HUES48 (cell line): ENCODE data around the gene SNRNP48.
A peak's percentile ranks its signal among the peaks of the same experiment; 100 is the strongest.

ENCODE experiments used
- H3K27ac ChIP-seq: one replicate; pipeline ENCODE4 v1.7.0; 2013; ENCODE audit warnings: low read depth, low read length, inconsistent platforms
- H3K27me3 ChIP-seq: 2 replicates; pipeline ENCODE4 v1.6.1; 2013; ENCODE audit warnings: mild to moderate bottlenecking, low read length; ENCODE audit not compliant: control insufficient read depth, insufficient read depth
- H3K36me3 ChIP-seq: 2 replicates; pipeline ENCODE4 v1.6.1; 2013; ENCODE audit warnings: low read length; ENCODE audit not compliant: control insufficient read depth, insufficient read depth
- H3K4me1 ChIP-seq: 2 replicates; pipeline ENCODE4 v1.6.1; 2013; ENCODE audit warnings: mild to moderate bottlenecking, low read length; ENCODE audit not compliant: control insufficient read depth, insufficient read depth
- H3K4me3 ChIP-seq: 2 replicates; pipeline ENCODE4 v1.5.1; 2013; ENCODE audit warnings: mild to moderate bottlenecking, low read depth, low read length
- H3K9ac ChIP-seq: 2 replicates; pipeline ENCODE4 v1.6.1; 2013; ENCODE audit warnings: mild to moderate bottlenecking, low read depth, low read length, moderate library complexity
- H3K9me3 ChIP-seq: 2 replicates; pipeline ENCODE4 v1.6.1; 2013; ENCODE audit warnings: low read length; ENCODE audit not compliant: control insufficient read depth, insufficient read depth

Gene SNRNP48

DNA sequence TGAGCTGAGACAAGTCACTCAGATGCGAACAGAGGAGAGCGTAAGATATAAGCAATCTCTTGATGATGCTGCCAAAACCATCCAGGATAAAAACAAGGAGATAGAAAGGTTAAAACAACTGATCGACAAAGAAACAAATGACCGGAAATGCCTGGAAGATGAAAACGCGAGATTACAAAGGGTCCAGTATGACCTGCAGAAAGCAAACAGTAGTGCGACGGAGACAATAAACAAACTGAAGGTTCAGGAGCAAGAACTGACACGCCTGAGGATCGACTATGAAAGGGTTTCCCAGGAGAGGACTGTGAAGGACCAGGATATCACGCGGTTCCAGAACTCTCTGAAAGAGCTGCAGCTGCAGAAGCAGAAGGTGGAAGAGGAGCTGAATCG, 9.5 kb upstream of the SNRNP48 start:
- Histone ChIP-seq H3K4me1 (no peaks in the 10 kb centered on the region), H3K4me3 (no peak overlapping the region), H3K9ac (no peak overlapping the region), H3K27ac (no peak overlapping the region), H3K9me3 (no peaks in the 10 kb centered on the region), H3K27me3 (no peaks in the 10 kb centered on the region), H3K36me3 (peaks cover 92% of the 10 kb centered on the region)

- Histone ChIP-seq H3K4me3 (no peak overlapping the region), H3K9ac (no peak overlapping the region), H3K4me1 (no peaks in the 10 kb centered on the region), H3K27me3 (no peaks in the 10 kb centered on the region), H3K27ac (no peak overlapping the region), H3K36me3 (peaks cover 86% of the 10 kb centered on the region), H3K9me3 (no peaks in the 10 kb centered on the region)
Observed at GRCh38 chr6:7580927-7581618, 8.9 kb upstream of the SNRNP48 start.

GRCh38 chr6:7585287-7585930, 4.6 kb upstream of the SNRNP48 start:
- Histone ChIP-seq H3K9me3 (no peaks in the 10 kb centered on the region), H3K36me3 (peaks cover 45% of the 10 kb centered on the region), H3K9ac (no peak overlapping the region), H3K4me1 (peaks cover 5% of the 10 kb centered on the region; the same call in 1 of the 2 replicates), H3K27ac (no peak overlapping the region), H3K27me3 (no peaks in the 10 kb centered on the region), H3K4me3 (no peak overlapping the region)

GRCh38 chr6:7587631-7588100, 2.3 kb upstream of the SNRNP48 start:
- Histone ChIP-seq H3K27me3 (no peaks in the 10 kb centered on the region), H3K4me3 (no peak overlapping the region), H3K9me3 (no peaks in the 10 kb centered on the region), H3K36me3 (peaks cover 27% of the 10 kb centered on the region), H3K4me1 (peaks cover 13% of the 10 kb centered on the region), H3K27ac (no peak overlapping the region), H3K9ac (no peak overlapping the region)

- peaks cover 26% of the 10 kb centered on the region for H3K36me3 ChIP-seq
- no peaks in the 10 kb centered on the region for H3K9me3 ChIP-seq
- no peak overlapping the region for H3K9ac ChIP-seq
- H3K27me3 ChIP-seq = no peaks in the 10 kb centered on the region
- peaks cover 13% of the 10 kb centered on the region for H3K4me1 ChIP-seq
- no peak overlapping the region for H3K27ac ChIP-seq
- H3K4me3 ChIP-seq = no peak overlapping the region
Observed at GRCh38 chr6:7588506-7588905, 1.5 kb upstream of the SNRNP48 start.

DNA sequence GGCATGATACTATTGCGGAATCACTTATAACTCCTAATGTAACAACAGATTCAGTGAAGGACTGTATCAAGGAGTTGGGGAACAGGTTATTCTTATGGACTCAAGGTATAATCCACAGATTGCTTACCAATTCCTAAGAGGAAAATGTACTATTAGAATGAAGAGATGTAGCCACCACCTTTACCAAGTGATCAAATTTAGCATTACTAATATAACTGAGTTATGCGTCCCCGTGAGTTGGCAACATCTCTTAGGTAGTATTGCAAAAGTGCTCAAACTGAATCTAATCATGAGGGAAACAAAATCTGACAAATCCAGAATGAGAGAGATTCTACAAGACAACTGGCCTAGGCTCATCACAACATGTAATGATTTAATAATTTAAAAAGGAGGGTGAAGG, 777 bp upstream of the SNRNP48 start:
- Histone ChIP-seq H3K4me1 (peaks cover 13% of the 10 kb centered on the region), H3K9me3 (no peaks in the 10 kb centered on the region), H3K9ac (no peak overlapping the region), H3K4me3 (no peak overlapping the region), H3K36me3 (peaks cover 26% of the 10 kb centered on the region), H3K27ac (no peak overlapping the region), H3K27me3 (no peaks in the 10 kb centered on the region)

GRCh38 chr6:7590918-7591302, 912 bp downstream of the SNRNP48 start:
- no peak overlapping the region for H3K27ac ChIP-seq
- no peaks in the 10 kb centered on the region for H3K9me3 ChIP-seq
- H3K4me3 ChIP-seq = peak overlapping the region; percentile 92
- no peak overlapping the region for H3K9ac ChIP-seq
- H3K36me3 ChIP-seq = peaks cover 32% of the 10 kb centered on the region
- peaks cover 13% of the 10 kb centered on the region for H3K4me1 ChIP-seq
- no peaks in the 10 kb centered on the region for H3K27me3 ChIP-seq

GRCh38 chr6:7591770-7592169, 1.8 kb downstream of the SNRNP48 start:
- Histone ChIP-seq H3K4me3 (peak overlapping the region; percentile 92), H3K9ac (no peak overlapping the region), H3K27ac (no peak overlapping the region), H3K4me1 (peaks cover 13% of the 10 kb centered on the region), H3K36me3 (peaks cover 41% of the 10 kb centered on the region), H3K27me3 (no peaks in the 10 kb centered on the region), H3K9me3 (no peaks in the 10 kb centered on the region)

DNA sequence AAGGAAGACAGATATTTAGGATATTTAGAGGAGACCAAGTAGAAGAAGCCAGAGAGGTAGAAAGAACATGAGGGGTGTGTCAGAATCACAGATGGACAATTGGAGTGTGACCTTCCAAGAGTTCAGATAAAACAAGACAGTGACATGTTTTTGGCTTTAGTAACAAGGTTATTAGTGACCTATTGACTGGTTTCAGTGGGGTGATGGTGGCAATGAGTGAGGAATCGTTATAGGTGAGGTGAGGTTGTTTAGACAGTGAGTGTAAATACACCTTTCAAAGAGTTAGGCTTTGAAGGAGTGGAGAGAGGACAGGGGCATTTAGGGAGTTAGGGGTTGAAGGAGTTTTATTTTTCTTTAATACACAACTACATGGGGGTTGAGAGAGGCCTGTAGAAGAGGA, 3.2 kb downstream of the SNRNP48 start:
- no peak overlapping the region for H3K9ac ChIP-seq
- no peaks in the 10 kb centered on the region for H3K9me3 ChIP-seq
- no peaks in the 10 kb centered on the region for H3K27me3 ChIP-seq
- no peak overlapping the region for H3K4me3 ChIP-seq
- no peak overlapping the region for H3K27ac ChIP-seq
- H3K4me1 ChIP-seq = peaks cover 13% of the 10 kb centered on the region
- H3K36me3 ChIP-seq = peaks cover 55% of the 10 kb centered on the region

GRCh38 chr6:7594579-7595125, 4.7 kb downstream of the SNRNP48 start:
- no peak overlapping the region for H3K4me3 ChIP-seq
- peaks cover 68% of the 10 kb centered on the region for H3K36me3 ChIP-seq
- H3K4me1 ChIP-seq = peaks cover 19% of the 10 kb centered on the region
- no peaks in the 10 kb centered on the region for H3K27me3 ChIP-seq
- no peak overlapping the region for H3K27ac ChIP-seq
- H3K9ac ChIP-seq = no peak overlapping the region
- no peaks in the 10 kb centered on the region for H3K9me3 ChIP-seq

DNA sequence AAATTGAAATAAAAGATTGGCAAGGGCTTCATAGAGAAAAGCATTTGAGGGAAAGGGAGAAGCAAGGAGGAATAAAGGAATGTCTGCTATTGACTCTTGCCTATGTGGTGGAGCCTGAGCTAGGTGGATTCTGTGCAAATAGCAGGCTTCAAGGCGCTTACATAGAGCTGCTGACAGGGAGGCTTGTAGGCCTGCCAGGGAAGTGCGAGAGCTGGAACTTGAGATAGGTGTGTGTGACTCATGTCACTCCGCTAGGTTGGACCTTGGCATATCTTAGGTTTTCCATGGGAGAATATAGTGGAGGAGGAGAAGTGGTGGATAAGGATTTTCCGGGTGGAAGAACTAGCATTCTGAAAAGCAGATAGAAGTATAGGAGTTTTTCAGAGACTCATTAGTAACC, 14.0 kb downstream of the SNRNP48 start:
- Histone ChIP-seq H3K4me3 (no peak overlapping the region), H3K27ac (no peak overlapping the region), H3K27me3 (no peaks in the 10 kb centered on the region), H3K9me3 (no peaks in the 10 kb centered on the region), H3K4me1 (peaks cover 13% of the 10 kb centered on the region), H3K36me3 (peaks cover 96% of the 10 kb centered on the region), H3K9ac (no peak overlapping the region)
